SK-N-SH (cell line): ENCODE results near the gene AFF3.

ENCODE experiments used
- FOXM1 ChIP-seq: IDR thresholded peaks from 2 replicates; pipeline ENCODE4 v1.4.0; 2012; ENCODE audit warnings: low read depth, mild to moderate bottlenecking
- PBX3 ChIP-seq: IDR thresholded peaks from 2 replicates; pipeline ENCODE4; 2012
- POLR2AphosphoS5 ChIP-seq: IDR thresholded peaks from 2 replicates; pipeline ENCODE4 v1.6.1; 2012; ENCODE audit warnings: low read depth, low read length
- TF ChIP-seq, protein P1 (sequence below): fragments of 200-600 bp; sonication (generic); IDR thresholded peaks from 2 replicates; pipeline ENCODE4 v1.6.1; 2017; ENCODE audit warnings: antibody characterized with exemption, mild to moderate bottlenecking, moderate library complexity
- TF ChIP-seq, protein P2 (sequence below): IDR thresholded peaks from 2 replicates; pipeline ENCODE4 v1.6.1; 2012; ENCODE audit warnings: mild to moderate bottlenecking, low read depth, low read length, moderate library complexity

- TF ChIP-seq, protein P1, sequence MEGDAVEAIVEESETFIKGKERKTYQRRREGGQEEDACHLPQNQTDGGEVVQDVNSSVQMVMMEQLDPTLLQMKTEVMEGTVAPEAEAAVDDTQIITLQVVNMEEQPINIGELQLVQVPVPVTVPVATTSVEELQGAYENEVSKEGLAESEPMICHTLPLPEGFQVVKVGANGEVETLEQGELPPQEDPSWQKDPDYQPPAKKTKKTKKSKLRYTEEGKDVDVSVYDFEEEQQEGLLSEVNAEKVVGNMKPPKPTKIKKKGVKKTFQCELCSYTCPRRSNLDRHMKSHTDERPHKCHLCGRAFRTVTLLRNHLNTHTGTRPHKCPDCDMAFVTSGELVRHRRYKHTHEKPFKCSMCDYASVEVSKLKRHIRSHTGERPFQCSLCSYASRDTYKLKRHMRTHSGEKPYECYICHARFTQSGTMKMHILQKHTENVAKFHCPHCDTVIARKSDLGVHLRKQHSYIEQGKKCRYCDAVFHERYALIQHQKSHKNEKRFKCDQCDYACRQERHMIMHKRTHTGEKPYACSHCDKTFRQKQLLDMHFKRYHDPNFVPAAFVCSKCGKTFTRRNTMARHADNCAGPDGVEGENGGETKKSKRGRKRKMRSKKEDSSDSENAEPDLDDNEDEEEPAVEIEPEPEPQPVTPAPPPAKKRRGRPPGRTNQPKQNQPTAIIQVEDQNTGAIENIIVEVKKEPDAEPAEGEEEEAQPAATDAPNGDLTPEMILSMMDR, result peak; percentile 20; the same call in 1 of the 2 replicates
- no peak for TF ChIP-seq PBX3
- TF ChIP-seq, protein P2, sequence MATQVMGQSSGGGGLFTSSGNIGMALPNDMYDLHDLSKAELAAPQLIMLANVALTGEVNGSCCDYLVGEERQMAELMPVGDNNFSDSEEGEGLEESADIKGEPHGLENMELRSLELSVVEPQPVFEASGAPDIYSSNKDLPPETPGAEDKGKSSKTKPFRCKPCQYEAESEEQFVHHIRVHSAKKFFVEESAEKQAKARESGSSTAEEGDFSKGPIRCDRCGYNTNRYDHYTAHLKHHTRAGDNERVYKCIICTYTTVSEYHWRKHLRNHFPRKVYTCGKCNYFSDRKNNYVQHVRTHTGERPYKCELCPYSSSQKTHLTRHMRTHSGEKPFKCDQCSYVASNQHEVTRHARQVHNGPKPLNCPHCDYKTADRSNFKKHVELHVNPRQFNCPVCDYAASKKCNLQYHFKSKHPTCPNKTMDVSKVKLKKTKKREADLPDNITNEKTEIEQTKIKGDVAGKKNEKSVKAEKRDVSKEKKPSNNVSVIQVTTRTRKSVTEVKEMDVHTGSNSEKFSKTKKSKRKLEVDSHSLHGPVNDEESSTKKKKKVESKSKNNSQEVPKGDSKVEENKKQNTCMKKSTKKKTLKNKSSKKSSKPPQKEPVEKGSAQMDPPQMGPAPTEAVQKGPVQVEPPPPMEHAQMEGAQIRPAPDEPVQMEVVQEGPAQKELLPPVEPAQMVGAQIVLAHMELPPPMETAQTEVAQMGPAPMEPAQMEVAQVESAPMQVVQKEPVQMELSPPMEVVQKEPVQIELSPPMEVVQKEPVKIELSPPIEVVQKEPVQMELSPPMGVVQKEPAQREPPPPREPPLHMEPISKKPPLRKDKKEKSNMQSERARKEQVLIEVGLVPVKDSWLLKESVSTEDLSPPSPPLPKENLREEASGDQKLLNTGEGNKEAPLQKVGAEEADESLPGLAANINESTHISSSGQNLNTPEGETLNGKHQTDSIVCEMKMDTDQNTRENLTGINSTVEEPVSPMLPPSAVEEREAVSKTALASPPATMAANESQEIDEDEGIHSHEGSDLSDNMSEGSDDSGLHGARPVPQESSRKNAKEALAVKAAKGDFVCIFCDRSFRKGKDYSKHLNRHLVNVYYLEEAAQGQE, result no peak
- TF ChIP-seq POLR2AphosphoS5, result no peak
- TF ChIP-seq FOXM1, result no peak
These were observed 527.1 kb downstream of the AFF3 start for GRCh38 chr2:99615247-99615771.
